Esophagus mucosa (tissue), 1 donor: ENCODE results near the gene STK35. TPM values are rescaled to one million over a fixed set of nuclear protein-coding genes. Genes with fewer than 3 reads are reported as not detected.
A peak's percentile ranks its signal among the peaks of the same experiment; 100 is the strongest.

Experiments
- ATAC-seq: fragments of 200-7000 bp; cut with Tn5 transposase; one replicate; pipeline ENCODE4 v1.9.1; 2020
- total RNA-seq: library from RNA; stranded (reverse); gene quantifications from one replicate; pipeline ENCODE4 v1.2.4, GENCODE V29; 2023
- donor health status: DM: yes; HTN: yes; CAD: no.

Gene STK35
- total RNA-seq, result 19.1 TPM

GRCh38 chr20:2101057-2101864 is at the start of gene STK35:
Gene STK35 (plus strand): TSS chr20:2101827. CDS start chr20:2101882, 55 bp downstream.
- ATAC-seq, result peak; percentile 69

- peak; percentile 62 for ATAC-seq
Measured at GRCh38 chr20:2051946-2052345, 49.7 kb upstream of the STK35 start.

- no peak for ATAC-seq
Measured at GRCh38 chr20:2052741-2053140, 48.9 kb upstream of the STK35 start.

GRCh38 chr20:2053615-2054014 is 48.0 kb upstream of the STK35 start:
- no peak for ATAC-seq

GRCh38 chr20:2054911-2055310 is 46.7 kb upstream of the STK35 start:
- no peak for ATAC-seq

GRCh38 chr20:2059411-2059810 is 42.2 kb upstream of the STK35 start:
- no peak for ATAC-seq

- no peak for ATAC-seq
Measured at GRCh38 chr20:2065099-2065498, 36.5 kb upstream of the STK35 start.

GRCh38 chr20:2066461-2067122 is 35.0 kb upstream of the STK35 start:
- no peak for ATAC-seq

- no peak for ATAC-seq
Measured at GRCh38 chr20:2080532-2081224, 20.9 kb upstream of the STK35 start.

- no peak for ATAC-seq
Measured at GRCh38 chr20:2084703-2085102, 16.9 kb upstream of the STK35 start.

- ATAC-seq, result no peak
Measured at GRCh38 chr20:2086177-2086979, 15.2 kb upstream of the STK35 start.

GRCh38 chr20:2086980-2087377 is 14.6 kb upstream of the STK35 start:
- no peak for ATAC-seq

- ATAC-seq, result no peak
Measured at GRCh38 chr20:2088891-2089290, 12.7 kb upstream of the STK35 start.

- no peak for ATAC-seq
Measured at GRCh38 chr20:2089447-2089846, 12.2 kb upstream of the STK35 start.

GRCh38 chr20:2093159-2093781 is 8.4 kb upstream of the STK35 start:
- no peak for ATAC-seq

- no peak for ATAC-seq
Measured at GRCh38 chr20:2093883-2094282, 7.7 kb upstream of the STK35 start.

GRCh38 chr20:2101865-2102584 is 398 bp downstream of the STK35 start:
- peak; percentile 86 for ATAC-seq

GRCh38 chr20:2102585-2103460 is 1.2 kb downstream of the STK35 start:
- peak; percentile 81 for ATAC-seq

GRCh38 chr20:2103461-2104153 is 2.0 kb downstream of the STK35 start:
- ATAC-seq, result no peak

GRCh38 chr20:2104236-2104635 is 2.6 kb downstream of the STK35 start:
- ATAC-seq, result no peak
